K562 (cell line): Measurements from ENCODE around the gene CDS2. TPM values are rescaled to one million over a fixed set of nuclear protein-coding genes. Genes with fewer than 3 reads are reported as not detected.

Experiments used
- BMI1 ChIP-seq: fragments of 150-350 bp; IDR thresholded peaks from 2 replicates; pipeline ENCODE4 v1.6.1; 2014; ENCODE audit warnings: low read length
- CCAR2 ChIP-seq: fragments of 200-400 bp; formaldehyde crosslinking; IDR thresholded peaks from 2 replicates; pipeline ENCODE4 v1.6.1; 2017; ENCODE audit warnings: mild to moderate bottlenecking, low read depth, low read length
- SMARCA5 ChIP-seq: fragments of 450-650 bp; IDR thresholded peaks from 2 replicates; pipeline ENCODE4 v1.6.1; 2016
- polyA plus RNA-seq, 8 experiments: library from polyadenylated mRNA; depleted of rRNA in 4 of 8; stranded (reverse) in 5 of 8; unstranded in 3 of 8; fragments of >200 nt; fragmentation: Nextera tagmentation in 2 of 8; fragmentation: Illumina TruSeq in 1 of 8; extraction: Ambion mirVana in 2 of 8; extraction: Trizol in 1 of 8; gene quantifications; 2 replicates each; pipeline versions ENCODE4 v1.2.1 to v1.2.3, GENCODE V29; 2011 to 2014; ENCODE audit warnings: inconsistent platforms in 1 of 8, missing spikeins in 1 of 8
- total RNA-seq, 7 experiments: library from RNA; depleted of rRNA in 6 of 7; stranded (reverse); fragments of >200 nt in 6 of 7; fragmentation: Illumina TruSeq in 2 of 7; extraction: Trizol in 2 of 7; gene quantifications; 2 replicates each; pipeline versions ENCODE4 v1.2.1 to v1.2.3, GENCODE V29; 2011 to 2021; ENCODE audit warnings: low replicate concordance in 1 of 7
- TF ChIP-seq, protein P1 (sequence below): sonication (generic); formaldehyde crosslinking; IDR thresholded peaks from 2 replicates; pipeline ENCODE4 v1.8.1; 2023; ENCODE audit warnings: mild to moderate bottlenecking, missing genetic modification reagents, moderate library complexity
- TF ChIP-seq, protein P2 (sequence below): fragments of 450-650 bp; IDR thresholded peaks from 2 replicates; pipeline ENCODE4 v1.6.1; 2017; ENCODE audit warnings: antibody characterized with exemption, mild to moderate bottlenecking
- TF ChIP-seq, protein P3 (sequence below): sonication (generic); formaldehyde crosslinking; IDR thresholded peaks from 2 replicates; pipeline ENCODE4 v1.8.0; 2023; ENCODE audit warnings: missing genetic modification reagents, mild to moderate bottlenecking, borderline replicate concordance
- TF ChIP-seq, protein P4 (sequence below): sonication (generic); formaldehyde crosslinking; IDR thresholded peaks from 2 replicates; pipeline ENCODE4 v1.8.0; 2022; ENCODE audit warnings: mild to moderate bottlenecking, missing genetic modification reagents
- TF ChIP-seq, protein P5 (sequence below), 3 experiments: fragments of 200-800 bp in 1 of 3; fragments of 250-450 bp in 1 of 3; fragments of 450-650 bp in 1 of 3; sonication (Bioruptor Pico) in 1 of 3; sonication (Bioruptor generic) in 1 of 3; formaldehyde crosslinking in 1 of 3; IDR thresholded peaks; 2 replicates each; pipeline versions ENCODE4 v1.6.1 to v1.8.0; 2016 to 2022; ENCODE audit warnings: mild to moderate bottlenecking in 2 of 3, missing genetic modification characterization in 2 of 3, missing compliant biosample characterization in 1 of 3, moderate library complexity in 1 of 3

Gene CDS2
- total and polyA plus RNA-seq, 9 of the 15 experiments (the other 6 are each of a cell fraction or from before 2014, with no cell fraction given), result 6.4 to 46.4 (median 12.2) TPM

DNA sequence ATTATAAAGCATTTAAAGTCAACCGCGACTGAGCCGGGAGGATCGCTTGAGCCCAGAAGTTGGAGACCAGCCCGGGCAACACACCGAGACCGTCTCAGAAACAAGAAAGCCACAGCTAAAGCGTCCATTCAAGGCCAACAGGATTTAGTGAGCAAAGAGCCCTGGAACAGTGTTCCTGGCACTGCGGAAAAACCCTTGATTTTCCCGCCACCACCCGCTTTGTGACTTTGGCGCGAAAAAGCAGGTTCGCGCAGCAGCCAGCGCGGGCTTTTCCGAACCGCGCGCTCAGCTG is 7.7 kb upstream of the CDS2 start (continued):
- TF ChIP-seq, protein P1, sequence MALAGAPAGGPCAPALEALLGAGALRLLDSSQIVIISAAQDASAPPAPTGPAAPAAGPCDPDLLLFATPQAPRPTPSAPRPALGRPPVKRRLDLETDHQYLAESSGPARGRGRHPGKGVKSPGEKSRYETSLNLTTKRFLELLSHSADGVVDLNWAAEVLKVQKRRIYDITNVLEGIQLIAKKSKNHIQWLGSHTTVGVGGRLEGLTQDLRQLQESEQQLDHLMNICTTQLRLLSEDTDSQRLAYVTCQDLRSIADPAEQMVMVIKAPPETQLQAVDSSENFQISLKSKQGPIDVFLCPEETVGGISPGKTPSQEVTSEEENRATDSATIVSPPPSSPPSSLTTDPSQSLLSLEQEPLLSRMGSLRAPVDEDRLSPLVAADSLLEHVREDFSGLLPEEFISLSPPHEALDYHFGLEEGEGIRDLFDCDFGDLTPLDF, result no peak; the same call in none of the 2 replicates
- TF ChIP-seq SMARCA5 (no peak), BMI1 (no peak), CCAR2 (no peak)
- TF ChIP-seq, protein P2, sequence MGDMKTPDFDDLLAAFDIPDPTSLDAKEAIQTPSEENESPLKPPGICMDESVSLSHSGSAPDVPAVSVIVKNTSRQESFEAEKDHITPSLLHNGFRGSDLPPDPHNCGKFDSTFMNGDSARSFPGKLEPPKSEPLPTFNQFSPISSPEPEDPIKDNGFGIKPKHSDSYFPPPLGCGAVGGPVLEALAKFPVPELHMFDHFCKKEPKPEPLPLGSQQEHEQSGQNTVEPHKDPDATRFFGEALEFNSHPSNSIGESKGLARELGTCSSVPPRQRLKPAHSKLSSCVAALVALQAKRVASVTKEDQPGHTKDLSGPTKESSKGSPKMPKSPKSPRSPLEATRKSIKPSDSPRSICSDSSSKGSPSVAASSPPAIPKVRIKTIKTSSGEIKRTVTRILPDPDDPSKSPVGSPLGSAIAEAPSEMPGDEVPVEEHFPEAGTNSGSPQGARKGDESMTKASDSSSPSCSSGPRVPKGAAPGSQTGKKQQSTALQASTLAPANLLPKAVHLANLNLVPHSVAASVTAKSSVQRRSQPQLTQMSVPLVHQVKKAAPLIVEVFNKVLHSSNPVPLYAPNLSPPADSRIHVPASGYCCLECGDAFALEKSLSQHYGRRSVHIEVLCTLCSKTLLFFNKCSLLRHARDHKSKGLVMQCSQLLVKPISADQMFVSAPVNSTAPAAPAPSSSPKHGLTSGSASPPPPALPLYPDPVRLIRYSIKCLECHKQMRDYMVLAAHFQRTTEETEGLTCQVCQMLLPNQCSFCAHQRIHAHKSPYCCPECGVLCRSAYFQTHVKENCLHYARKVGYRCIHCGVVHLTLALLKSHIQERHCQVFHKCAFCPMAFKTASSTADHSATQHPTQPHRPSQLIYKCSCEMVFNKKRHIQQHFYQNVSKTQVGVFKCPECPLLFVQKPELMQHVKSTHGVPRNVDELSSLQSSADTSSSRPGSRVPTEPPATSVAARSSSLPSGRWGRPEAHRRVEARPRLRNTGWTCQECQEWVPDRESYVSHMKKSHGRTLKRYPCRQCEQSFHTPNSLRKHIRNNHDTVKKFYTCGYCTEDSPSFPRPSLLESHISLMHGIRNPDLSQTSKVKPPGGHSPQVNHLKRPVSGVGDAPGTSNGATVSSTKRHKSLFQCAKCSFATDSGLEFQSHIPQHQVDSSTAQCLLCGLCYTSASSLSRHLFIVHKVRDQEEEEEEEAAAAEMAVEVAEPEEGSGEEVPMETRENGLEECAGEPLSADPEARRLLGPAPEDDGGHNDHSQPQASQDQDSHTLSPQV, result no peak
- TF ChIP-seq, protein P3, sequence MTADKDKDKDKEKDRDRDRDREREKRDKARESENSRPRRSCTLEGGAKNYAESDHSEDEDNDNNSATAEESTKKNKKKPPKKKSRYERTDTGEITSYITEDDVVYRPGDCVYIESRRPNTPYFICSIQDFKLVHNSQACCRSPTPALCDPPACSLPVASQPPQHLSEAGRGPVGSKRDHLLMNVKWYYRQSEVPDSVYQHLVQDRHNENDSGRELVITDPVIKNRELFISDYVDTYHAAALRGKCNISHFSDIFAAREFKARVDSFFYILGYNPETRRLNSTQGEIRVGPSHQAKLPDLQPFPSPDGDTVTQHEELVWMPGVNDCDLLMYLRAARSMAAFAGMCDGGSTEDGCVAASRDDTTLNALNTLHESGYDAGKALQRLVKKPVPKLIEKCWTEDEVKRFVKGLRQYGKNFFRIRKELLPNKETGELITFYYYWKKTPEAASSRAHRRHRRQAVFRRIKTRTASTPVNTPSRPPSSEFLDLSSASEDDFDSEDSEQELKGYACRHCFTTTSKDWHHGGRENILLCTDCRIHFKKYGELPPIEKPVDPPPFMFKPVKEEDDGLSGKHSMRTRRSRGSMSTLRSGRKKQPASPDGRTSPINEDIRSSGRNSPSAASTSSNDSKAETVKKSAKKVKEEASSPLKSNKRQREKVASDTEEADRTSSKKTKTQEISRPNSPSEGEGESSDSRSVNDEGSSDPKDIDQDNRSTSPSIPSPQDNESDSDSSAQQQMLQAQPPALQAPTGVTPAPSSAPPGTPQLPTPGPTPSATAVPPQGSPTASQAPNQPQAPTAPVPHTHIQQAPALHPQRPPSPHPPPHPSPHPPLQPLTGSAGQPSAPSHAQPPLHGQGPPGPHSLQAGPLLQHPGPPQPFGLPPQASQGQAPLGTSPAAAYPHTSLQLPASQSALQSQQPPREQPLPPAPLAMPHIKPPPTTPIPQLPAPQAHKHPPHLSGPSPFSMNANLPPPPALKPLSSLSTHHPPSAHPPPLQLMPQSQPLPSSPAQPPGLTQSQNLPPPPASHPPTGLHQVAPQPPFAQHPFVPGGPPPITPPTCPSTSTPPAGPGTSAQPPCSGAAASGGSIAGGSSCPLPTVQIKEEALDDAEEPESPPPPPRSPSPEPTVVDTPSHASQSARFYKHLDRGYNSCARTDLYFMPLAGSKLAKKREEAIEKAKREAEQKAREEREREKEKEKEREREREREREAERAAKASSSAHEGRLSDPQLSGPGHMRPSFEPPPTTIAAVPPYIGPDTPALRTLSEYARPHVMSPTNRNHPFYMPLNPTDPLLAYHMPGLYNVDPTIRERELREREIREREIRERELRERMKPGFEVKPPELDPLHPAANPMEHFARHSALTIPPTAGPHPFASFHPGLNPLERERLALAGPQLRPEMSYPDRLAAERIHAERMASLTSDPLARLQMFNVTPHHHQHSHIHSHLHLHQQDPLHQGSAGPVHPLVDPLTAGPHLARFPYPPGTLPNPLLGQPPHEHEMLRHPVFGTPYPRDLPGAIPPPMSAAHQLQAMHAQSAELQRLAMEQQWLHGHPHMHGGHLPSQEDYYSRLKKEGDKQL (CRISPR knock-in tag), result no peak
- TF ChIP-seq, protein P4, sequence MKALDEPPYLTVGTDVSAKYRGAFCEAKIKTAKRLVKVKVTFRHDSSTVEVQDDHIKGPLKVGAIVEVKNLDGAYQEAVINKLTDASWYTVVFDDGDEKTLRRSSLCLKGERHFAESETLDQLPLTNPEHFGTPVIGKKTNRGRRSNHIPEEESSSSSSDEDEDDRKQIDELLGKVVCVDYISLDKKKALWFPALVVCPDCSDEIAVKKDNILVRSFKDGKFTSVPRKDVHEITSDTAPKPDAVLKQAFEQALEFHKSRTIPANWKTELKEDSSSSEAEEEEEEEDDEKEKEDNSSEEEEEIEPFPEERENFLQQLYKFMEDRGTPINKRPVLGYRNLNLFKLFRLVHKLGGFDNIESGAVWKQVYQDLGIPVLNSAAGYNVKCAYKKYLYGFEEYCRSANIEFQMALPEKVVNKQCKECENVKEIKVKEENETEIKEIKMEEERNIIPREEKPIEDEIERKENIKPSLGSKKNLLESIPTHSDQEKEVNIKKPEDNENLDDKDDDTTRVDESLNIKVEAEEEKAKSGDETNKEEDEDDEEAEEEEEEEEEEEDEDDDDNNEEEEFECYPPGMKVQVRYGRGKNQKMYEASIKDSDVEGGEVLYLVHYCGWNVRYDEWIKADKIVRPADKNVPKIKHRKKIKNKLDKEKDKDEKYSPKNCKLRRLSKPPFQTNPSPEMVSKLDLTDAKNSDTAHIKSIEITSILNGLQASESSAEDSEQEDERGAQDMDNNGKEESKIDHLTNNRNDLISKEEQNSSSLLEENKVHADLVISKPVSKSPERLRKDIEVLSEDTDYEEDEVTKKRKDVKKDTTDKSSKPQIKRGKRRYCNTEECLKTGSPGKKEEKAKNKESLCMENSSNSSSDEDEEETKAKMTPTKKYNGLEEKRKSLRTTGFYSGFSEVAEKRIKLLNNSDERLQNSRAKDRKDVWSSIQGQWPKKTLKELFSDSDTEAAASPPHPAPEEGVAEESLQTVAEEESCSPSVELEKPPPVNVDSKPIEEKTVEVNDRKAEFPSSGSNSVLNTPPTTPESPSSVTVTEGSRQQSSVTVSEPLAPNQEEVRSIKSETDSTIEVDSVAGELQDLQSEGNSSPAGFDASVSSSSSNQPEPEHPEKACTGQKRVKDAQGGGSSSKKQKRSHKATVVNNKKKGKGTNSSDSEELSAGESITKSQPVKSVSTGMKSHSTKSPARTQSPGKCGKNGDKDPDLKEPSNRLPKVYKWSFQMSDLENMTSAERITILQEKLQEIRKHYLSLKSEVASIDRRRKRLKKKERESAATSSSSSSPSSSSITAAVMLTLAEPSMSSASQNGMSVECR (CRISPR knock-in tag), result no peak; the same call in 1 of the 2 replicates
- TF ChIP-seq, protein P5, sequence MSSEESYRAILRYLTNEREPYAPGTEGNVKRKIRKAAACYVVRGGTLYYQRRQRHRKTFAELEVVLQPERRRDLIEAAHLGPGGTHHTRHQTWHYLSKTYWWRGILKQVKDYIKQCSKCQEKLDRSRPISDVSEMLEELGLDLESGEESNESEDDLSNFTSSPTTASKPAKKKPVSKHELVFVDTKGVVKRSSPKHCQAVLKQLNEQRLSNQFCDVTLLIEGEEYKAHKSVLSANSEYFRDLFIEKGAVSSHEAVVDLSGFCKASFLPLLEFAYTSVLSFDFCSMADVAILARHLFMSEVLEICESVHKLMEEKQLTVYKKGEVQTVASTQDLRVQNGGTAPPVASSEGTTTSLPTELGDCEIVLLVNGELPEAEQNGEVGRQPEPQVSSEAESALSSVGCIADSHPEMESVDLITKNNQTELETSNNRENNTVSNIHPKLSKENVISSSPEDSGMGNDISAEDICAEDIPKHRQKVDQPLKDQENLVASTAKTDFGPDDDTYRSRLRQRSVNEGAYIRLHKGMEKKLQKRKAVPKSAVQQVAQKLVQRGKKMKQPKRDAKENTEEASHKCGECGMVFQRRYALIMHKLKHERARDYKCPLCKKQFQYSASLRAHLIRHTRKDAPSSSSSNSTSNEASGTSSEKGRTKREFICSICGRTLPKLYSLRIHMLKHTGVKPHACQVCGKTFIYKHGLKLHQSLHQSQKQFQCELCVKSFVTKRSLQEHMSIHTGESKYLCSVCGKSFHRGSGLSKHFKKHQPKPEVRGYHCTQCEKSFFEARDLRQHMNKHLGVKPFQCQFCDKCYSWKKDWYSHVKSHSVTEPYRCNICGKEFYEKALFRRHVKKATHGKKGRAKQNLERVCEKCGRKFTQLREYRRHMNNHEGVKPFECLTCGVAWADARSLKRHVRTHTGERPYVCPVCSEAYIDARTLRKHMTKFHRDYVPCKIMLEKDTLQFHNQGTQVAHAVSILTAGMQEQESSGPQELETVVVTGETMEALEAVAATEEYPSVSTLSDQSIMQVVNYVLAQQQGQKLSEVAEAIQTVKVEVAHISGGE (CRISPR knock-in tag; IDR thresholded peaks at IDR 0.05), result no peak
